Muscle of leg (tissue), 16 donors: ENCODE results near the gene ASPN. TPM values are rescaled to one million over a fixed set of nuclear protein-coding genes. Genes with fewer than 3 reads are reported as not detected.

Experiments
- DNase-seq: peaks from one replicate; pipeline ENCODE4 v3.0.0; 2013
- H3K27ac ChIP-seq: one replicate; pipeline ENCODE4 v1.5.1; 2013; ENCODE audit warnings: mild to moderate bottlenecking, low read length, control low read depth
- H3K27me3 ChIP-seq: one replicate; pipeline ENCODE4 v1.6.1; 2013; ENCODE audit warnings: low read length; ENCODE audit not compliant: control insufficient read depth, insufficient read depth
- H3K36me3 ChIP-seq: one replicate; pipeline ENCODE4 v1.6.1; 2013; ENCODE audit warnings: low read length; ENCODE audit not compliant: control insufficient read depth, insufficient read depth
- H3K4me1 ChIP-seq: one replicate; pipeline ENCODE4 v1.6.1; 2013; ENCODE audit warnings: low read length; ENCODE audit not compliant: control insufficient read depth, insufficient read depth
- H3K4me3 ChIP-seq: one replicate; pipeline ENCODE4 v1.5.1; 2013; ENCODE audit warnings: low read length, control low read depth
- H3K9me3 ChIP-seq: replicated peaks from 2 replicates; pipeline ENCODE4 v1.6.1; 2013; ENCODE audit warnings: low read depth, low read length; ENCODE audit not compliant: control insufficient read depth
- WGBS: methylation state at CpG from one replicate; pipeline ENCODE4 v1.1.5; 2013; ENCODE audit warnings: missing lambda C conversion rate; ENCODE audit not compliant: insufficient coverage; 5-methylcytosine and 5-hydroxymethylcytosine counted together
- long read RNA-seq, 11 donors: transcript quantifications; one replicate each; lab custom pipeline, GENCODE V29; 2026
- polyA plus RNA-seq, 8 donors: library from polyadenylated mRNA; unstranded; fragments of 120-200 nt; gene quantifications; one replicate each; pipeline versions ENCODE4 v1.2.1 to v1.2.3, GENCODE V29; 2013; ENCODE audit warnings: inconsistent platforms in 1 of 8, low replicate concordance in 1 of 8; ENCODE audit not compliant: insufficient read length in 8 of 8, insufficient read depth in 1 of 8
- total RNA-seq: library from RNA; stranded (reverse); fragments of 120-200 nt; gene quantifications from one replicate; pipeline ENCODE4 v1.2.4, GENCODE V29; 2013

ASPN gene
- total RNA-seq (473 TPM), polyA plus RNA-seq (100 to 1,000 TPM; 147 to 546 (median 215) TPM)
- long read RNA-seq, donor 1, transcript ASPN-202 (8 exons, 2,470 nt) = major isoform, 23 of 24 reads
- long read RNA-seq, donor 1, partial matches to known transcripts = 0 of 24 reads
- long read RNA-seq, donor 1, other reads (novel, unspliced or antisense) = 0 of 24 reads
- long read RNA-seq, donor 2, transcript ASPN-202 (8 exons, 2,470 nt) = major isoform, 13 of 14 reads
- long read RNA-seq, donor 2, partial matches to known transcripts = 0 of 14 reads
- long read RNA-seq, donor 2, other reads (novel, unspliced or antisense) = 0 of 14 reads
- long read RNA-seq, donor 3, transcript ASPN-202 (8 exons, 2,470 nt) = major isoform, 29 of 30 reads
- long read RNA-seq, donor 3, partial matches to known transcripts = 0 of 30 reads
- long read RNA-seq, donor 3, other reads (novel, unspliced or antisense) = 0 of 30 reads
- long read RNA-seq, donor 4, transcript ASPN-202 (8 exons, 2,470 nt) = major isoform, 25 of 55 reads
- long read RNA-seq, donor 4, partial matches to known transcripts = 30 of 55 reads
- long read RNA-seq, donor 4, other reads (novel, unspliced or antisense) = 0 of 55 reads
- long read RNA-seq, donor 5, transcript ASPN-202 (8 exons, 2,470 nt) = major isoform, 182 of 284 reads
- long read RNA-seq, donor 5, partial matches to known transcripts = 91 of 284 reads
- long read RNA-seq, donor 5, other reads (novel, unspliced or antisense) = 8 of 284 reads
- long read RNA-seq, donor 6, transcript ASPN-202 (8 exons, 2,470 nt) = major isoform, 65 of 82 reads
- long read RNA-seq, donor 6, partial matches to known transcripts = 17 of 82 reads
- long read RNA-seq, donor 6, other reads (novel, unspliced or antisense) = 0 of 82 reads
- long read RNA-seq, donor 7, transcript ASPN-202 (8 exons, 2,470 nt) = major isoform, 165 of 305 reads
- long read RNA-seq, donor 7, partial matches to known transcripts = 138 of 305 reads
- long read RNA-seq, donor 7, other reads (novel, unspliced or antisense) = 0 of 305 reads
- long read RNA-seq, donor 8, transcript ASPN-202 (8 exons, 2,470 nt) = major isoform, 93 of 378 reads
- long read RNA-seq, donor 8, partial matches to known transcripts = 282 of 378 reads
- long read RNA-seq, donor 8, other reads (novel, unspliced or antisense) = 0 of 378 reads
- long read RNA-seq, donor 9, transcript ASPN-202 (8 exons, 2,470 nt) = major isoform, 34 of 64 reads
- long read RNA-seq, donor 9, partial matches to known transcripts = 28 of 64 reads
- long read RNA-seq, donor 9, other reads (novel, unspliced or antisense) = 0 of 64 reads
- long read RNA-seq, donor 10, transcript ASPN-202 (8 exons, 2,470 nt) = major isoform, 82 of 117 reads
- long read RNA-seq, donor 10, partial matches to known transcripts = 34 of 117 reads
- long read RNA-seq, donor 10, other reads (novel, unspliced or antisense) = 0 of 117 reads
- long read RNA-seq, donor 11, transcript ASPN-202 (8 exons, 2,470 nt) = major isoform, 97 of 173 reads
- long read RNA-seq, donor 11, partial matches to known transcripts = 74 of 173 reads
- long read RNA-seq, donor 11, other reads (novel, unspliced or antisense) = 0 of 173 reads

- peaks cover 15% of the 10 kb centered on the region for H3K4me1 ChIP-seq
- WGBS = no CpG with 5 or more reads among the region's 3 CpGs
Observed at GRCh38 chr9:92482329-92482728, at the start of gene ASPN. Gene ASPN (minus strand): TSS chr9:92482506.

GRCh38 chr9:92530893-92531292 is 48.6 kb upstream of the ASPN start:
- peaks cover 6% of the 10 kb centered on the region for H3K4me1 ChIP-seq
- no peaks in the 10 kb centered on the region for H3K27me3 ChIP-seq
- DNase-seq = no peak
- H3K4me3 ChIP-seq = no peak overlapping the region
- peaks cover 8% of the 10 kb centered on the region for H3K9me3 ChIP-seq
- H3K36me3 ChIP-seq = no peaks in the 10 kb centered on the region
- no peak overlapping the region for H3K27ac ChIP-seq

More at GRCh38 chr9:92482329-92482728, at the start of gene ASPN:
- Histone ChIP-seq H3K9me3 (no peaks in the 10 kb centered on the region), H3K36me3 (no peaks in the 10 kb centered on the region), H3K27ac (peak within 1 kb of the TSS; percentile 94), H3K4me3 (peak within 1 kb of the TSS; percentile 37), H3K27me3 (no peaks in the 10 kb centered on the region)
- peak; percentile 99 for DNase-seq

- H3K27me3 ChIP-seq = no peaks in the 10 kb centered on the region
- peaks cover 2% of the 10 kb centered on the region for H3K4me1 ChIP-seq
- no CpG with 5 or more reads among the region's 3 CpGs for WGBS
- H3K36me3 ChIP-seq = no peaks in the 10 kb centered on the region
- H3K27ac ChIP-seq = no peak overlapping the region
- no peak overlapping the region for H3K4me3 ChIP-seq
- no peak for DNase-seq
- peaks cover 8% of the 10 kb centered on the region for H3K9me3 ChIP-seq
Observed at GRCh38 chr9:92529124-92529523, 46.8 kb upstream of the ASPN start.

GRCh38 chr9:92528522-92528849 is 46.2 kb upstream of the ASPN start:
- no peak overlapping the region for H3K4me3 ChIP-seq
- peak overlapping the region; percentile 82 for H3K27ac ChIP-seq
- H3K9me3 ChIP-seq = peaks cover 8% of the 10 kb centered on the region
- peaks cover 2% of the 10 kb centered on the region for H3K4me1 ChIP-seq
- WGBS = no CpG with 5 or more reads among the region's 1 CpG
- peak; percentile 87 for DNase-seq
- H3K27me3 ChIP-seq = no peaks in the 10 kb centered on the region
- H3K36me3 ChIP-seq = no peaks in the 10 kb centered on the region

GRCh38 chr9:92527832-92528521 is 45.7 kb upstream of the ASPN start:
- H3K27ac ChIP-seq = peak overlapping the region; percentile 82

GRCh38 chr9:92527291-92527828 is 45.1 kb upstream of the ASPN start:
- WGBS = no CpG with 5 or more reads among the region's 2 CpGs
- peaks cover 8% of the 10 kb centered on the region for H3K9me3 ChIP-seq
- H3K36me3 ChIP-seq = no peaks in the 10 kb centered on the region
- no peaks in the 10 kb centered on the region for H3K27me3 ChIP-seq
- H3K4me1 ChIP-seq = peaks cover 2% of the 10 kb centered on the region
- no peak overlapping the region for H3K27ac ChIP-seq
- H3K4me3 ChIP-seq = no peak overlapping the region
- no peak for DNase-seq

More at GRCh38 chr9:92527832-92528521, 45.7 kb upstream of the ASPN start:
- Histone ChIP-seq H3K4me1 (peaks cover 2% of the 10 kb centered on the region), H3K36me3 (no peaks in the 10 kb centered on the region), H3K9me3 (peaks cover 8% of the 10 kb centered on the region), H3K27me3 (no peaks in the 10 kb centered on the region), H3K4me3 (no peak overlapping the region)
- 55% methylated on average over 1 of the region's 4 CpGs for WGBS
- DNase-seq = no peak

DNA sequence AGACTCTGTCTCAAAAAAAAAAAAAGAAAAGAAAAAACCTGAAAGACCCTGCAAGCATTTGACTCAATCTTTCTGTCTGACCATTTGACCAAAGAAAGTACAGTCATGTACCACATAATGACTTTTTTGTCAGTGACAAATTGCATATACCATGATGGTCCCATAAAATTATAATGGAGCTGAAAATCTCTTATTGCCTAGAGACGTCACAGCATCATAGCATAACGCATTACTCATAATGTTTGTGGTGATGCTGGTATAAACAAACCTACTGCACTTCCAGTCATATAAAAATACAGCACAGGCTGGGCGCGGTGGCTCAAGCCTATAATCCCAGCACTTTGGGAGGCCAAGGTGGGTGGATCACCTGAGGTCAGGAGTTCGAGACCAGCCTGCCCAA is 43.0 kb upstream of the ASPN start:
- no peak overlapping the region for H3K4me3 ChIP-seq
- H3K9me3 ChIP-seq = no peaks in the 10 kb centered on the region
- no CpG with 5 or more reads among the region's 5 CpGs for WGBS
- DNase-seq = no peak
- H3K27me3 ChIP-seq = no peaks in the 10 kb centered on the region
- peaks cover 2% of the 10 kb centered on the region for H3K4me1 ChIP-seq
- H3K36me3 ChIP-seq = no peaks in the 10 kb centered on the region
- H3K27ac ChIP-seq = no peak overlapping the region

- DNase-seq = no peak
- Histone ChIP-seq H3K4me3 (no peak overlapping the region), H3K27ac (no peak overlapping the region), H3K9me3 (no peaks in the 10 kb centered on the region), H3K36me3 (no peaks in the 10 kb centered on the region), H3K4me1 (peaks cover 2% of the 10 kb centered on the region), H3K27me3 (no peaks in the 10 kb centered on the region)
- no CpG with 5 or more reads among the region's 1 CpG for WGBS
Observed at GRCh38 chr9:92524881-92525280, 42.6 kb upstream of the ASPN start.
